Stimulated activated CD8-positive, alpha-beta memory T cell treated with anti-CD3 and anti-CD28 coated beads, Interleukin-7, amount 100 ng/mL, for 4 hours (primary cell): ENCODE measurements around the gene PSMB8.

Source experiments
- DNase-seq, 2 donors: peaks; one replicate each; pipeline ENCODE4 v3.0.0-alpha.2; 2020; ENCODE audit warnings: low read depth in 2 of 2

PSMB8 gene

DNA sequence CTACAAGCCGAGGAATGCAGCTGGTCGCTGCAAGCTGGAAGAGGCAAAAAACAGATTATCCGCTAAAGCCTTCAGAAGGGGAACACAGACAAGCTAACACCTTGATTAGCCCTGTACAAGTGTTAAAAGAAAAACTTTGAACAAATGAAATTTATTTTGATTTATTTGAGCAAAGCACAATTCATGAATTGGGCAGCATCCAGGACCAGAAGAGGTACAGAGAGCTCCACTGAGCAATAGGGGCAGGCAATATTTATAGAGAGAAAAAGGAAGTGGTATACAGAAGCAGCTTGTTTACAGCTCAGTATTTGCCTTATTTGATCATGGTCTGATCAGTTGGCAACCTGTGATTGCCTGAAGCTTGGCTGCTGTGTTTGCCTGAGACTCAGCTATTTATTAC is 44.7 kb downstream of the PSMB8 start:
- no peak for DNase-seq

DNA sequence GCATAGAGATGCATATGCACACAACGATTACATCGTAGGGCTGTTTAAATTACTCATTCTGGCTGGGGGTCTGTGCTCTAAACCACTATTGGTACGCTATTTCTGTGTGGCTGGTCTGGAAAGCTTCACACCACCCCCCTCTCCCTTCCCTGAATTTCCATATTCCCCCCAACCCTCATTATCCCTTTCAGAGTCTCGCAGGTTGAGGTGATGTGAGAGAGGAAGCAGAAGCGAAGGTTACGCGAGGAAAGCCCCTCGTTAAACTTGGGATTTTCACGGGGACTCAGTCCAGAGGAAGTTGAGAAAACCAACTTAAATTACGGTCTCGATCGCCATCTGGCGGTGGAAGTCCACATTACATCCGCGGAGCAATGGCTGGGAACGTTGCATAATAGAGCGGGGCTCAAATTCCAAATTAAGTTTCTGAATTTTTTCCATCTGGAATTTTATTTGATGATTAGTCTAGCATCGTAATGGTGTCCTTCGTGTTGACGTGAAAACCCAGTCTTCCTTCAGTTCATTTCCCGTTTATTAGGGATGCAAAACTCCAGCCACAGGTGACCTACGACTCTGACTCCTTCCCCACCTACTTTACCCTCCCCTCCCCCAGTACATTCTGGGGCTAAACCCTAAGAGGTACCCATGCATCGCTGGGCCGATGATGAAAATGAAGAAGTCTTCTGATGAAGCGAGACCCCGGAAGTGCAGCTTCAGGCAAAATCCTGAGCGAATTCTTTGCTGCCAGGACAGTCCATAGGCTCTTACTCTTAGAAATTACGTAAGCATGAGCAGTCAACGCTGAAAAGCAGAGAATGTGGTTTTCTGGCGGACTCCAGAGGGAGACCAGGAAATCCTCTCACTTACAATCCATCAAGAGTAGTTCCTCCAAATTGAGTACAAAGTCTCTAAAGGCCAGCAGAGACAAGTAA is 46.7 kb downstream of the PSMB8 start:
- peak; percentile 52 to 60 for DNase-seq

DNA sequence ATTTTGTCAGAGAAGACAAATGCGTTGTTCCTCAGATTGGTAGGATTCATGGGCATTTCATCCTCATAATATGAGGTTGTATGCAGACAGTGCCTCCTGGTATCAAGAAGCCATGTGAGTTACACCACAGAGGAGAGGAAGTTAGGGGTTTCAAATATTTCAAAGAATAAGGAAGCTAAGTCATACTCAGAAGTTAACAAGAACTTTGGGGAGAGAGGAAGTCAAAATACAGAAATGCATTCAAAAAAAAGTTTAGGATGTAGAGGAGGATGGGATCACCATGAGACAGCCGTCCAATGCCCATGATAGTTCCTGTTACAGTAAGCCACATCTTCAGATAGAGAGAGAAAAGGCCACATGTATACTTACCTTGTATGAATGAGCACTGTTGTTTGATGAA is 49.3 kb downstream of the PSMB8 start:
- no peak for DNase-seq

DNA sequence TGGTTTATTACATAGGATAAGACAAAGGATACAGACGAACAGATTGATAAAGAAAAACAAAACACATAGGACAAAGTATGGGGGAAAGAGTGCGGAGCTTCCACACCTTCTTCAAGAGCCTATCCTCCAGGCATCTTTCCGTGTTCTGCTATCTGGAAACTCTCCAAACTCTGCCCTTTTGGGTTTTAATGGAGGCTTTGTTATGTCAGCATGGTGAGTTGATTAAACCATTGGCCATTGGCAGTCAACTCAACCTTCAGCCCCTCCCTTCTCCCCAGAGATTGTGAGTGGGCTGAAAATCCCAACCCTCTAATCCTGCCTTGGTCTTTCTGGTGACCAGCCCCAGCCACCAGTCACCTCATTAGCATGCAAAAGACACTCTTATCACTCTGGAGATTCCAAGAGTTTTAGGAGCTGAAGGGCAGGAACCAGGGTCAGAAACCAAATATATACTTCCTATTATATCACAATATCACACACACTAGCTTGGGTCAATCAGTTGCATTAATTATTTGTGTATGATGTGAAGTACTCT is 50.9 kb downstream of the PSMB8 start:
- DNase-seq, result no peak
